Measurements from ENCODE around the gene TRIM58. TPM values are rescaled to one million over a fixed set of nuclear protein-coding genes. Genes with fewer than 3 reads are reported as not detected.

The TRIM58 gene, protein sequence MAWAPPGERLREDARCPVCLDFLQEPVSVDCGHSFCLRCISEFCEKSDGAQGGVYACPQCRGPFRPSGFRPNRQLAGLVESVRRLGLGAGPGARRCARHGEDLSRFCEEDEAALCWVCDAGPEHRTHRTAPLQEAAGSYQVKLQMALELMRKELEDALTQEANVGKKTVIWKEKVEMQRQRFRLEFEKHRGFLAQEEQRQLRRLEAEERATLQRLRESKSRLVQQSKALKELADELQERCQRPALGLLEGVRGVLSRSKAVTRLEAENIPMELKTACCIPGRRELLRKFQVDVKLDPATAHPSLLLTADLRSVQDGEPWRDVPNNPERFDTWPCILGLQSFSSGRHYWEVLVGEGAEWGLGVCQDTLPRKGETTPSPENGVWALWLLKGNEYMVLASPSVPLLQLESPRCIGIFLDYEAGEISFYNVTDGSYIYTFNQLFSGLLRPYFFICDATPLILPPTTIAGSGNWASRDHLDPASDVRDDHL
- total RNA-seq (not detected in 2 replicates), polyA plus RNA-seq (0.05 TPM in 1 of 2 replicates, not detected in the other)

- 96% methylated on average over 43 of the region's 109 CpGs for WGBS (ENCODE audit: low lambda C conversion rate, missing lambda C conversion rate)
- H3K4me2 ChIP-seq, result no peak within 1 kb of the TSS
- no peaks in the 10 kb centered on the region for H3K79me2 ChIP-seq
- H3K4me3 ChIP-seq, result no peak within 1 kb of the TSS
- no peak for DNase-seq (ENCODE audit: low spot score)
- no peaks in the 10 kb centered on the region for H3K36me3 ChIP-seq (replicated peaks; ENCODE audit: insufficient read depth, low read depth)
- no peak within 1 kb of the TSS for H3K27ac ChIP-seq
- no peaks in the 10 kb centered on the region for H3K4me1 ChIP-seq (ENCODE audit: insufficient read depth)
- no peaks in the 10 kb centered on the region for H3K9me3 ChIP-seq (ENCODE audit: low read depth)
- H2AFZ ChIP-seq, result no peak within 1 kb of the TSS
- no peaks in the 10 kb centered on the region for H3K9me2 ChIP-seq (replicated peaks; ENCODE audit: insufficient read depth)
- no peaks in the 10 kb centered on the region for H4K20me1 ChIP-seq (ENCODE audit: insufficient read depth, poor library complexity, severe bottlenecking)
- H3K27me3 ChIP-seq, result no peaks in the 10 kb centered on the region
- TF ChIP-seq EZH2 (IDR thresholded peaks at IDR 0.05; ENCODE audit: borderline replicate concordance) (no peak), EZH2phosphoT487 (IDR thresholded peaks at IDR 0.05; ENCODE audit: low read depth, severe bottlenecking, unreplicated experiment) (no peak)
- TF ChIP-seq, protein P1, sequence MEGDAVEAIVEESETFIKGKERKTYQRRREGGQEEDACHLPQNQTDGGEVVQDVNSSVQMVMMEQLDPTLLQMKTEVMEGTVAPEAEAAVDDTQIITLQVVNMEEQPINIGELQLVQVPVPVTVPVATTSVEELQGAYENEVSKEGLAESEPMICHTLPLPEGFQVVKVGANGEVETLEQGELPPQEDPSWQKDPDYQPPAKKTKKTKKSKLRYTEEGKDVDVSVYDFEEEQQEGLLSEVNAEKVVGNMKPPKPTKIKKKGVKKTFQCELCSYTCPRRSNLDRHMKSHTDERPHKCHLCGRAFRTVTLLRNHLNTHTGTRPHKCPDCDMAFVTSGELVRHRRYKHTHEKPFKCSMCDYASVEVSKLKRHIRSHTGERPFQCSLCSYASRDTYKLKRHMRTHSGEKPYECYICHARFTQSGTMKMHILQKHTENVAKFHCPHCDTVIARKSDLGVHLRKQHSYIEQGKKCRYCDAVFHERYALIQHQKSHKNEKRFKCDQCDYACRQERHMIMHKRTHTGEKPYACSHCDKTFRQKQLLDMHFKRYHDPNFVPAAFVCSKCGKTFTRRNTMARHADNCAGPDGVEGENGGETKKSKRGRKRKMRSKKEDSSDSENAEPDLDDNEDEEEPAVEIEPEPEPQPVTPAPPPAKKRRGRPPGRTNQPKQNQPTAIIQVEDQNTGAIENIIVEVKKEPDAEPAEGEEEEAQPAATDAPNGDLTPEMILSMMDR (IDR thresholded peaks at IDR 0.05; ENCODE audit: poor library complexity), result no peak
Measured at GRCh38 chr1:247857069-247857984, at the start of gene TRIM58. TSS of gene TRIM58 (plus strand) at chr1:247857187. CDS start at chr1:247857247, 60 bp downstream.

DNA sequence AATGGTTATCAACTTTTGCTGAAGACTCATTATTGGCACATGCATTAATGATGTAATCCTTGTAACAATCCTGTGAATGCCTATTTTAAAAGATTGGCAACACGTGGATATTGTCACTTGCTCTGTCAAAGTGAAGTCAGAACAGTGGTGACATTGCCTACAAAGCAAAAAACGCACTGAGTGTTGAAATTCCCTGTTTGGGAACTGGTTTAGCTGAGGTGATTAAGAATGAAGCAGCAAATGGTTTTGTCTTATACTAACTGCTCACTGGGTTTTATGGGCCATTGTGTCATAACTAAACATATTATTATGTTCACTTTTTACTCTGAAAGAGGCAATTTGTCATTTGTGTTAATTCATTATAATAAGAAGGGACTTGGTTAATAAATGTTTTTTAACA is 44.4 kb upstream of the TRIM58 start:
- Histone ChIP-seq H3K27ac (no peak overlapping the region), H3K4me1 (ENCODE audit: insufficient read depth) (no peaks in the 10 kb centered on the region), H3K36me3 (replicated peaks; ENCODE audit: insufficient read depth, low read depth) (no peaks in the 10 kb centered on the region), H3K79me2 (no peaks in the 10 kb centered on the region), H4K20me1 (ENCODE audit: insufficient read depth, poor library complexity, severe bottlenecking) (no peaks in the 10 kb centered on the region), H3K4me2 (no peak overlapping the region), H3K9me3 (ENCODE audit: low read depth) (no peaks in the 10 kb centered on the region), H3K27me3 (no peaks in the 10 kb centered on the region), H3K9me2 (replicated peaks; ENCODE audit: insufficient read depth) (no peaks in the 10 kb centered on the region), H3K4me3 (no peak overlapping the region), H2AFZ (no peak overlapping the region)
- TF ChIP-seq, protein P1 (IDR thresholded peaks at IDR 0.05; ENCODE audit: poor library complexity), result no peak
- TF ChIP-seq EZH2phosphoT487 (IDR thresholded peaks at IDR 0.05; ENCODE audit: low read depth, severe bottlenecking, unreplicated experiment), result no peak
- no peak for TF ChIP-seq EZH2 (IDR thresholded peaks at IDR 0.05; ENCODE audit: borderline replicate concordance)
- WGBS (ENCODE audit: low lambda C conversion rate, missing lambda C conversion rate), result 23% methylated on average over 2 of the region's 2 CpGs
- DNase-seq (ENCODE audit: low spot score), result no peak

DNA sequence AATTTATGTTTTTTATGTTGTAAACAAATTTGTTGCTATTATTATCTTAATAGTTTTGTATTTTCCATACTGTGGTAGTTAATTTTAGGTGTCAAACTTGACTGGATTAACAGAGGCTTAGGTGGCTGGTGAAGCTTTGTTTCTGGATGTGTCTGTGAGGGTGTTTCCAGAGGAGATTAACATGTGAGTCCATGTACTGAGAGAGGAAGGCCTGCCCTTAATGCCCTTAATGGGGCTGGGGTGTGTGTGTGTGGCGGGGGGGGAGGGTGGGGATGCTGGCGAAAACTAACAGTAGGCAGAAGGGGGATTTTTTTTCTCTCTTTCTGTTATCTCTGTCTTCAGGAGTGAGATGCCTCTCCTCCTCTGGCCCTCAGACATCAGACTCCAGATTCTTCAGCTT is 34.9 kb upstream of the TRIM58 start:
- Histone ChIP-seq H3K27me3 (no peaks in the 10 kb centered on the region), H3K9me3 (ENCODE audit: low read depth) (no peaks in the 10 kb centered on the region), H4K20me1 (ENCODE audit: insufficient read depth, poor library complexity, severe bottlenecking) (no peaks in the 10 kb centered on the region), H3K79me2 (no peaks in the 10 kb centered on the region), H3K9me2 (replicated peaks; ENCODE audit: insufficient read depth) (no peaks in the 10 kb centered on the region), H3K36me3 (replicated peaks; ENCODE audit: insufficient read depth, low read depth) (no peaks in the 10 kb centered on the region), H3K4me1 (ENCODE audit: insufficient read depth) (no peaks in the 10 kb centered on the region), H3K27ac (no peak overlapping the region), H2AFZ (no peak overlapping the region), H3K4me3 (no peak overlapping the region), H3K4me2 (no peak overlapping the region)
- DNase-seq (ENCODE audit: low spot score), result no peak
- TF ChIP-seq, protein P1 (IDR thresholded peaks at IDR 0.05; ENCODE audit: poor library complexity), result no peak
- TF ChIP-seq EZH2phosphoT487 (IDR thresholded peaks at IDR 0.05; ENCODE audit: low read depth, severe bottlenecking, unreplicated experiment) (no peak), EZH2 (IDR thresholded peaks at IDR 0.05; ENCODE audit: borderline replicate concordance) (no peak)
- WGBS (ENCODE audit: low lambda C conversion rate, missing lambda C conversion rate), result no CpG with 5 or more reads among the region's 2 CpGs

All from hepatocyte (in vitro differentiated cells).